Measurements from ENCODE around the gene XIRP2.

DNA sequence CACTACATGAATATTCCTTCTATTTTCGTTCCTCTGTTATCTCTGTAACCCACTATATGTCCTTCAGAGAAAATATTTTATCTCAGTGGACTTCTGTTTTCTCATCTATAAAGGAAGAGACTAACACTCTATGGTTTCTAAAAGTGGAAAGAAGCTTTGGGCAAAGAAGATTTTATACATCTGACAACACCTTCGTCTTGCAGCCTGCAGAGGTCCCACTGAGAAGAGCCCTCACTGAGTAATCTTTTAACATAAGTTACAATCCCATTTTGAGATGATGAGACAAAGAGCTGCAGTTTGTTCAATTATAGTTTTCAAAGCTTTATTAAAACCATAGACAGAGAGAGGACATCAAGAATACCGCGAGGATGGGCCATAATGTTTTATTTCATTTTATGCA, 28.7 kb downstream of the XIRP2 start:
- TF ChIP-seq EZH2 (IDR thresholded peaks at IDR 0.05): no peak
- TF ChIP-seq FOXP2 (optimal IDR thresholded peaks at IDR 0.05; ENCODE audit: control extremely low read depth, extremely low read length, insufficient read depth): no peak
- TF ChIP-seq POLR2AphosphoS5 (IDR thresholded peaks at IDR 0.05; ENCODE audit: borderline replicate concordance, low read depth, low read length): no peak

Data from SK-N-MC (cell line).